Testis (tissue), 3 donors: ENCODE measurements around the gene IFT43. TPM values are rescaled to one million over a fixed set of nuclear protein-coding genes. Genes with fewer than 3 reads are reported as not detected.
"Not testable (repeated sequence)": the region's sequence is repeated elsewhere in the genome, so short reads cannot be mapped to it uniquely, and the experiment has no call there.

Experiments used
- DNase-seq: peaks from one replicate; pipeline ENCODE4 v3.0.0-alpha.2; 2019
- H3K27ac ChIP-seq, 2 donors: fragments of 200-600 bp; sonication (generic); one replicate each; pipeline ENCODE4 v1.5.1; 2019
- H3K27me3 ChIP-seq: fragments of 200-600 bp; sonication (generic); one replicate; pipeline ENCODE4 v1.5.1; 2019
- H3K36me3 ChIP-seq: fragments of 200-600 bp; sonication (generic); one replicate; pipeline ENCODE4 v1.5.1; 2017; ENCODE audit warnings: low read depth; ENCODE audit errors: missing control alignments
- H3K4me1 ChIP-seq: fragments of 200-600 bp; sonication (generic); one replicate; pipeline ENCODE4 v1.5.1; 2019
- H3K4me3 ChIP-seq, 2 donors: fragments of 200-600 bp; sonication (generic); one replicate each; pipeline ENCODE4 v1.5.1; 2017 to 2019
- H3K9me3 ChIP-seq: fragments of 200-600 bp; sonication (generic); one replicate; pipeline ENCODE4 v1.5.1; 2017
- POLR2A ChIP-seq: fragments of 450-650 bp; IDR thresholded peaks from one replicate; pipeline ENCODE4 v1.6.1; 2017; ENCODE audit warnings: antibody characterized with exemption, mild to moderate bottlenecking, moderate library complexity
- WGBS, 2 donors: methylation state at CpG; one replicate each; pipeline ENCODE4 v1.1.5; 2018; 5-methylcytosine and 5-hydroxymethylcytosine counted together
- intact Hi-C: fragments of 100-400 bp; cut with DNase I; formaldehyde crosslinking; loops from one replicate; pipeline ENCODE4 v1.15.1; 2023; ENCODE audit warnings: low total_unique reads
- polyA plus RNA-seq: library from polyadenylated mRNA; stranded (reverse); fragments of 350-450 nt; fragmentation: Illumina TruSeq; extraction: RNeasy Lipid Tissue Mini Kit (QIAGEN cat#74804); gene quantifications from one replicate; pipeline ENCODE4 v1.2.3, GENCODE V29; 2014; ENCODE audit warnings: low read depth, low replicate concordance; ENCODE audit not compliant: insufficient read depth
- total RNA-seq, 2 donors: library from RNA; depleted of rRNA; stranded (reverse); fragments of >200 nt; gene quantifications; one replicate each; pipeline ENCODE4 v1.2.3, GENCODE V29; 2016
- TF ChIP-seq, protein P1 (sequence below), 3 experiments: fragments of 450-650 bp in 2 of 3; fragments of 200-600 bp in 1 of 3; sonication (generic) in 1 of 3; IDR thresholded peaks; one replicate each; pipeline ENCODE4 v1.5.1; 2016 to 2019; ENCODE audit warnings: antibody characterized with exemption in 3 of 3, mild to moderate bottlenecking in 2 of 3, moderate library complexity in 1 of 3

Gene IFT43
- total and polyA plus RNA-seq, 3 donors from 2014 or later = 55.1 to 85.4 (median 68.4) TPM

GRCh38 chr14:76002383-76002782, 16.8 kb downstream of the IFT43 start:
- intact Hi-C loops = no loop called here
- TF ChIP-seq, protein P1, sequence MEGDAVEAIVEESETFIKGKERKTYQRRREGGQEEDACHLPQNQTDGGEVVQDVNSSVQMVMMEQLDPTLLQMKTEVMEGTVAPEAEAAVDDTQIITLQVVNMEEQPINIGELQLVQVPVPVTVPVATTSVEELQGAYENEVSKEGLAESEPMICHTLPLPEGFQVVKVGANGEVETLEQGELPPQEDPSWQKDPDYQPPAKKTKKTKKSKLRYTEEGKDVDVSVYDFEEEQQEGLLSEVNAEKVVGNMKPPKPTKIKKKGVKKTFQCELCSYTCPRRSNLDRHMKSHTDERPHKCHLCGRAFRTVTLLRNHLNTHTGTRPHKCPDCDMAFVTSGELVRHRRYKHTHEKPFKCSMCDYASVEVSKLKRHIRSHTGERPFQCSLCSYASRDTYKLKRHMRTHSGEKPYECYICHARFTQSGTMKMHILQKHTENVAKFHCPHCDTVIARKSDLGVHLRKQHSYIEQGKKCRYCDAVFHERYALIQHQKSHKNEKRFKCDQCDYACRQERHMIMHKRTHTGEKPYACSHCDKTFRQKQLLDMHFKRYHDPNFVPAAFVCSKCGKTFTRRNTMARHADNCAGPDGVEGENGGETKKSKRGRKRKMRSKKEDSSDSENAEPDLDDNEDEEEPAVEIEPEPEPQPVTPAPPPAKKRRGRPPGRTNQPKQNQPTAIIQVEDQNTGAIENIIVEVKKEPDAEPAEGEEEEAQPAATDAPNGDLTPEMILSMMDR (IDR thresholded peaks at IDR 0.05) = no peak
- no peak for TF ChIP-seq POLR2A
- 88 to 94% methylated on average over 1 of the region's 1 CpG for WGBS, 2 donors

GRCh38 chr14:76006253-76006652, 20.7 kb downstream of the IFT43 start:
- Histone ChIP-seq H3K9me3 (no peaks in the 10 kb centered on the region), H3K27ac (no peak overlapping the region), H3K4me3 (no peak overlapping the region), H3K36me3 (no peaks in the 10 kb centered on the region), H3K27me3 (no peaks in the 10 kb centered on the region), H3K4me1 (no peaks in the 10 kb centered on the region)
- DNase-seq = no peak
- intact Hi-C loops = no loop called here
- TF ChIP-seq, protein P1 (IDR thresholded peaks at IDR 0.05) = no peak
- no peak for TF ChIP-seq POLR2A
- 68 to 96% methylated on average over 2 of the region's 2 CpGs for WGBS, 2 donors

More at GRCh38 chr14:76002383-76002782, 16.8 kb downstream of the IFT43 start:
- no peaks in the 10 kb centered on the region for H3K36me3 ChIP-seq
- DNase-seq = no peak
- H3K27me3 ChIP-seq = no peaks in the 10 kb centered on the region
- no peak overlapping the region for H3K27ac ChIP-seq
- no peaks in the 10 kb centered on the region for H3K9me3 ChIP-seq
- no peak overlapping the region for H3K4me3 ChIP-seq
- no peaks in the 10 kb centered on the region for H3K4me1 ChIP-seq

GRCh38 chr14:76007379-76007778, 21.8 kb downstream of the IFT43 start:
- no peak overlapping the region for H3K27ac ChIP-seq
- H3K9me3 ChIP-seq = no peaks in the 10 kb centered on the region
- no peak overlapping the region for H3K4me3 ChIP-seq
- H3K36me3 ChIP-seq = no peaks in the 10 kb centered on the region
- no peaks in the 10 kb centered on the region for H3K4me1 ChIP-seq
- TF ChIP-seq POLR2A = no peak
- TF ChIP-seq, protein P1 (IDR thresholded peaks at IDR 0.05) = no peak
- intact Hi-C loops = no loop called here
- WGBS, 2 donors = 90 to 100% methylated on average over 1 of the region's 1 CpG
- H3K27me3 ChIP-seq = no peaks in the 10 kb centered on the region
- no peak for DNase-seq

- Histone ChIP-seq H3K4me3 (no peak overlapping the region), H3K27me3 (no peaks in the 10 kb centered on the region), H3K27ac (no peak overlapping the region), H3K36me3 (no peaks in the 10 kb centered on the region), H3K9me3 (no peaks in the 10 kb centered on the region), H3K4me1 (no peaks in the 10 kb centered on the region)
- WGBS, 2 donors = 100% methylated on average over 2 of the region's 2 CpGs
- intact Hi-C loops = no loop called here
- TF ChIP-seq, protein P1 (IDR thresholded peaks at IDR 0.05) = no peak
- DNase-seq = no peak
Measured at GRCh38 chr14:76007852-76008251, 22.3 kb downstream of the IFT43 start.

GRCh38 chr14:76009627-76010026, 24.1 kb downstream of the IFT43 start:
- H3K27me3 ChIP-seq, H3K4me1 ChIP-seq, intact Hi-C loops, H3K36me3 ChIP-seq, H3K4me3 ChIP-seq, H3K9me3 ChIP-seq, DNase-seq, H3K27ac ChIP-seq: not testable (repeated sequence)
- 91 to 98% methylated on average over 3 of the region's 3 CpGs for WGBS, 2 donors
